Adipocyte (in vitro differentiated cells): Measurements from ENCODE around the gene IDS.
"Not testable (repeated sequence)": the region's sequence is repeated elsewhere in the genome, so short reads cannot be mapped to it uniquely, and the experiment has no call there.

Experiments
- DNase-seq: peaks from one replicate; pipeline ENCODE4 v3.0.0-alpha.2; 2015; ENCODE audit warnings: low read depth
- H3K27me3 ChIP-seq: replicated peaks from 2 replicates; pipeline ENCODE4 v1.7.0; 2013; ENCODE audit warnings: mild to moderate bottlenecking, low read length, moderate library complexity; ENCODE audit not compliant: control insufficient read depth, insufficient read depth
- H3K36me3 ChIP-seq: 2 replicates; pipeline ENCODE4 v1.7.0; 2013; ENCODE audit warnings: low read length, mild to moderate bottlenecking, moderate library complexity; ENCODE audit not compliant: control insufficient read depth, insufficient read depth, severe bottlenecking
- H3K4me1 ChIP-seq: 2 replicates; pipeline ENCODE4 v1.7.0; 2013; ENCODE audit warnings: mild to moderate bottlenecking, low read length, moderate library complexity; ENCODE audit not compliant: control insufficient read depth, insufficient read depth
- H3K4me3 ChIP-seq: 2 replicates; pipeline ENCODE4 v1.7.0; 2013; ENCODE audit warnings: mild to moderate bottlenecking, low read length, moderate library complexity
- H3K9ac ChIP-seq: 2 replicates; pipeline ENCODE4 v1.7.0; 2013; ENCODE audit warnings: mild to moderate bottlenecking, low read length, moderate library complexity
- H3K9me3 ChIP-seq: 2 replicates; pipeline ENCODE4 v1.7.0; 2013; ENCODE audit warnings: mild to moderate bottlenecking, low read length, moderate library complexity; ENCODE audit not compliant: control insufficient read depth

The IDS gene

GRCh38 chrX:149540131-149540620 lies 35.1 kb upstream of the IDS start:
- H3K4me3 ChIP-seq = peak overlapping the region; percentile 93
- H3K27me3 ChIP-seq = no peaks in the 10 kb centered on the region
- H3K36me3 ChIP-seq = no peaks in the 10 kb centered on the region
- peaks cover 8% of the 10 kb centered on the region for H3K4me1 ChIP-seq
- peak; percentile 94 for DNase-seq
- H3K9me3 ChIP-seq = no peaks in the 10 kb centered on the region
- peak overlapping the region; percentile 89 for H3K9ac ChIP-seq

DNA sequence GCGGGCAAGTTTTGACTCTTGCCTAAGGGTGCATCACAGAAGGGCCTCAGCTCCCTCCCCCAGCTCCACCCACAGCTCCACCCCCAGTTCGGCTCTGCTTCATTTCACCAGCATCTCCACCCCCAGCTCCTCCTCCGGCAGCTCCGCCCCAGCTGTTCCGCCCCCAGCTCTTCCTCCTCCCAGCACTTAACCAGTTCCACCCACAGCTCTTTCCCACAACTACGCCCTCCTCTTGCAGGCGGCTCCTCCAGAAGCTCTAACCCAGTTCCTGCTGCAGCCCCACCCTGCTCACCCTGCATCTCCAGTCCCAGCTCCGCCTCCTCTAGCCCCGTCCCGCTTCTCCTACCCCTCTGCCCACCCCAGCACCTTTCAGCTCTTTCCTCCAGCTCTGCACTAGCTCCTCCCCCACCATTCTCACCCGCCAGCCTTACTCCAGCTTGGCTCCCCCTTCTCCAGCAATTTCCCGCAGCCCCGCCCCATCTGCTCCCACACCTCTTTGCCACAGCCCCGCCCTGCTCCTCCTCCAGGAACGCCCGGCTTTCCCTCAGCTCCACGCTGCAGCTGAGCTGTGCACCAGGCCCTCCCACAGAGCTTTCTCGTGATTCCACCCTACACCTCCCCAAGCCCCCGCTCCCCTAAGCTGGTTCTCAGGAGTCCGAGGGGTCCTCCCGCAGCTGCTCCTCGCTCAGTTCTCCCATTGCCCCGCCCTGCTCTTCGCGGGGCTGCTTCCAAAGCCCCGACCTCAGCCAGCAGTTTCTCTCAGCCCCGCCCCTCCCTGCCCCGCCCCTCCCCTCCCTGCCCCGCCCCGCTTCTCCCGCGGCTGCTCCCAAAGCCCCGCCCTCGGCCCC lies 34.4 kb upstream of the IDS start:
- DNase-seq = peak; percentile 89
- Histone ChIP-seq H3K36me3 (peaks cover 3% of the 10 kb centered on the region), H3K27me3 (no peaks in the 10 kb centered on the region), H3K9ac (no peak overlapping the region), H3K4me1 (peaks cover 8% of the 10 kb centered on the region), H3K9me3 (no peaks in the 10 kb centered on the region), H3K4me3 (peak overlapping the region; percentile 75)

DNA sequence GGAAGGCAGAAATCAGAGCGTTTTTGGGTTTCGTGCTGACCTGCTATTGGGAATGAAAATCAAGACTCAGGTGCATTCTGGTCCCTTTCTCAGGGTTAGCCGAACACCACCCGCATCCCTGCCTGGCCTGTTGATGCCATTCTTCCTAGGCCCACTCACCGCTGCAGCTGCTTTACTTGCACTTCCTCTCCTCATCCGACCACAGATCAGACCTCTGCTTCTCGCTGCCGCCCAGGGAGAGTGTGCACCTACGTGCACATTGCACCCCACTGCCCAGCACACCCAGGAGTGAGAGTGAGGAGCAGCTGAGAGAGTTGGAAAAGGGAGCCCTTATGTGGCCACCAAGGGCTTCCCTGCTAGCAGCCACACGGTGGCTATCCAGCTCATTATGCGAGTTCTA lies 32.4 kb upstream of the IDS start:
- not testable (repeated sequence) for H3K9me3 ChIP-seq, DNase-seq, H3K4me1 ChIP-seq, H3K27me3 ChIP-seq, H3K36me3 ChIP-seq, H3K4me3 ChIP-seq, H3K9ac ChIP-seq

DNA sequence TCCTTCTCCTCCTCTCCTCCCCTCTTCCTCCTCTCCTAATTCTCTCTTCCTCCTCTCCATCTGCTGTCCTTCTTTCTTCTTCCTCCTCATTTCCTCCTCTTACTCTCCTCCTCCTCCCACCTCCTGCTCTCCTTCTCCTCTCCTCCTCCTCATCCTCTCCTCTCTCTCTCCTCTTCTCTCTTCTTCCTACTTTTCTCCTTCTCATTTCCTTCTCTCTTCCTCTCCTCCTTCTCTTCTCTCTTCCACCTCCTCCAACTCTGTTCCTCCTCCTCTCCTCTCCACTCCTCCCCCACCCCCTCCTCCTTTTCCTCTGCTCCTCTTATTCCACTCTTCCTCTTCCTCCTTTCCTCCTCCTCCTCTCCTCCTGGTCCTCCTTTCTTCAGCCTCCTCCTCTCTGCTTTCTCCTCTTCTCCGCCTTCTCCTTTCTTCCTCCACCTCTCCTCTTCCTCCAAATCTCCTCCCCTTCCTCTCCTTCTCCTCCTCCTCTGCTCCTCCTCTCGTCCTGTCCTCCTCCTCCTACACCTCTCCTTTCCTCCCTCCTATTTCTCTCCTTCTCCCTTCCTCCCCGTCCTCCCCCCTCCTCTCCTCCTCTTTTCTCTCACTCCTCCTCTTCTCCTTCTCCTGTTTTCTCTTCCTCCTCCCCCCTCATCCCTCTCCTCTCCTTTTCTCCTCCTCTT lies 30.0 kb upstream of the IDS start:
- H3K9me3 ChIP-seq, H3K9ac ChIP-seq, H3K4me1 ChIP-seq, H3K4me3 ChIP-seq, H3K36me3 ChIP-seq, DNase-seq, H3K27me3 ChIP-seq: not testable (repeated sequence)

DNA sequence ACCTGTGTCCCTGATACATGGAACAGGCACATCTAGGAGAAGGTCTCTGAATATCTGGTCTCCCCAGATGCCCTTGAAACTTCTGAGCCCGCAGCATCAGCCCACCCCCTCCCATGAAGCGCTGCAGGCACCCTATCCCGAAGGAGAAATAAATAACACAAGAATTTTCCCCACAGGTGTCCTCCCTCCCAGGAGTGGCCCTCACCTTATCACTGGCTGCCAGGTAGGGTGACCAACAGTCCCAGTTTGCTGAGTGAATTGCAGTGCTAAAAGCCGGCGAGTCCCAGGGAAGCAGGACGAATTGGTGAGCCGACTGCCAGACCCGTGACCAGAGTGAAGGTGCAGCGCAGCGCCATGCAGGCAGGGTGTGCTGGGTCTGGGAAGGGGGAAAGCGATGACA lies 28.9 kb upstream of the IDS start:
- not testable (repeated sequence) for H3K27me3 ChIP-seq, H3K9ac ChIP-seq, H3K4me1 ChIP-seq, H3K36me3 ChIP-seq, H3K9me3 ChIP-seq, DNase-seq, H3K4me3 ChIP-seq

DNA sequence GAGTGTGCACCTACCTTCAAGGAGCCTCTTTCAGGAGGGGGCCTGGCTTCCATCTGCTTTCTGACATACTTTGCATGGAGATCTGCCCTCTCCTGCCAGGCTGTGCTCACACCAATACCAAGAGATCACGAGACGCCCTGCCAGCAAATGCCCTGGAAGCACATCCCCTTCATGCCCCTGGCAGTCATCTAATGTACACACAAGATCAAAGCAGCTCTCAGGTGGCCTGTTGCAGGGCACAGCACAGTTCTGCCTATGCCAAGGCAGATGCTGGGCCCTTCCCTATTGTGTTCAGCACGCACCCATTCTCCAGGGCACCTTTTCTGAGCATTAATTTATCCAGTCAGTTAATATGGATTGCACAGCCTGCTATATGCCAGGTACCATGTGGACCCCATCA lies 27.8 kb upstream of the IDS start:
- H3K9ac ChIP-seq, DNase-seq, H3K9me3 ChIP-seq, H3K4me1 ChIP-seq, H3K27me3 ChIP-seq, H3K36me3 ChIP-seq, H3K4me3 ChIP-seq: not testable (repeated sequence)

- Histone ChIP-seq H3K9me3 (no peaks in the 10 kb centered on the region), H3K4me1 (no peaks in the 10 kb centered on the region), H3K36me3 (peaks cover 4% of the 10 kb centered on the region), H3K27me3 (no peaks in the 10 kb centered on the region), H3K4me3 (no peak overlapping the region), H3K9ac (no peak overlapping the region)
- DNase-seq = no peak
Observed at GRCh38 chrX:149531599-149531998, 26.5 kb upstream of the IDS start.

GRCh38 chrX:149528381-149528780 lies 23.3 kb upstream of the IDS start:
- DNase-seq = no peak
- Histone ChIP-seq H3K36me3 (no peaks in the 10 kb centered on the region), H3K9ac (no peak overlapping the region), H3K27me3 (no peaks in the 10 kb centered on the region), H3K4me3 (no peak overlapping the region), H3K4me1 (no peaks in the 10 kb centered on the region), H3K9me3 (no peaks in the 10 kb centered on the region)

DNA sequence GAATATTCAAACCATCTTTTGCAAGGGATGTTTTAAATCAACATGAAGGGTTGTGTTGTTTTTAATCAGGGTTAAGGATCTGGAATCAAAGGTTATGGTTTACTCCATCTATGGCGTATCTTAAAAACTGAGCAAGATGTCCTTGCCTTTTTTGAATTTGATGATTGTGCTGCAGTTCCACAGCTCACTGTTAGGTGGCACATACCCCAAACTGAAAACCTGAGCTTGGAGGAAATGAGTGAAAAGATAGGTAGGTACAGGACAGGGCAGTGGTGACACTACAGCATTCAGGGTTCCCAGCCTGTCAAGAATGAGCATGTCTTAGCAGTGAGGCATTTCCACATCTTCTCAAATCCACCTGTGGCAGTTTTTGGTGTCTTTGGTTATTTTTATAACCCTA lies 22.6 kb upstream of the IDS start:
- DNase-seq = peak; percentile 52
- Histone ChIP-seq H3K9ac (no peak overlapping the region), H3K27me3 (peaks cover 6% of the 10 kb centered on the region), H3K4me3 (no peak overlapping the region), H3K9me3 (no peaks in the 10 kb centered on the region), H3K36me3 (no peaks in the 10 kb centered on the region), H3K4me1 (no peaks in the 10 kb centered on the region)

- not testable (repeated sequence) for H3K4me1 ChIP-seq, DNase-seq, H3K27me3 ChIP-seq, H3K4me3 ChIP-seq, H3K36me3 ChIP-seq, H3K9ac ChIP-seq, H3K9me3 ChIP-seq
Observed at GRCh38 chrX:149526318-149527033, 21.4 kb upstream of the IDS start.

- H3K4me3 ChIP-seq, H3K36me3 ChIP-seq, H3K9ac ChIP-seq, H3K9me3 ChIP-seq, H3K4me1 ChIP-seq, H3K27me3 ChIP-seq, DNase-seq: not testable (repeated sequence)
Observed at GRCh38 chrX:149525903-149526302, 20.8 kb upstream of the IDS start.
